MM.1S (cell line): ENCODE measurements around the gene NAA60.

Experiments used
- EZH2 ChIP-seq: fragments of 300-600 bp; sonication (generic); optimal IDR thresholded peaks from 2 replicates; pipeline ENCODE3; 2017; ENCODE audit warnings: low read depth, mild to moderate bottlenecking, antibody characterized with exemption, low read length, mixed read lengths
- EZH2phosphoT487 ChIP-seq: fragments of 300-600 bp; sonication (generic); IDR thresholded peaks from 2 replicates; pipeline ENCODE4 v1.6.1; 2018; ENCODE audit warnings: antibody characterized with exemption, low read length

DNA sequence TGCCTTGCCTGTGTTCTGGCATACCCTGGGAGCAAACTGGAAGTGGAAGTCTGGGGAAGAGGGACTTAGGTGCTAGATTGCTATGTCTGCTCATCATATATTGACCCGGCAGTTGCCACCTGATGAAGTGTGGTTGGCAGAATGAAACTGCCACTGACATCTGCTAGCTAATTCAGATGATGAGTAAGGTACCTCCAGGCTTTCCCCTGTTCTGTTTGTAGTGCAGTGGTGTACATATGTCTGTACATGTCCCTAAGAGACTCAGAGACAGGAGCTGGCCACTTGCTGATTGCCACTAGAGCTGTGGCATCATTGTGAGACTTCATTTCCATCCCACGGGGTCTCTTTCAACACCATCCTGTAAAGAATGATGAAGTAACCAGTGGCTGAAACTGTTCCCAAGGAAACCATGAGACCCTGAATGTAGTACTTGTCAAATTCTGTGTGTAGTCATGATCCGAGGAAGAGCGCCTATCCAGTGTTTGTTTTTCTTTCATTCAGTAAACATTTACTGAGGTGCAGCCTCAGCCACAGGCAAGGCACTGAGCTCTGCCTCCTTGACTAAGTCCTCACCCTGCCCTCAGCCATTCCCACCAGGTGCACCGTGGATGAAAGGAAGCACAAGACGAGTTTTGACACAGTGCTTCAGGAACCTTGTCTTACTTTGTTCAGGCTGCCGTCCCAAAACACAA lies 70.6 kb downstream of the NAA60 start:
- TF ChIP-seq EZH2phosphoT487 (no peak), EZH2 (no peak)
